Measurements from ENCODE around the gene C10orf90. TPM values are rescaled to one million over a fixed set of nuclear protein-coding genes. Genes with fewer than 3 reads are reported as not detected.

C10orf90 gene
- total RNA-seq, 4 donors from 2014 or later, result 0.06 TPM; not detected in 3

GRCh38 chr10:126408953-126409641, 261.4 kb downstream of the C10orf90 start:
- WGBS, result 51% methylated on average over 11 of the region's 11 CpGs
- H3K4me3 ChIP-seq, result no peak overlapping the region
- no peak for DNase-seq (ENCODE audit: extremely low spot score)
- no peaks in the 10 kb centered on the region for H3K36me3 ChIP-seq
- H3K9me3 ChIP-seq, result no peaks in the 10 kb centered on the region
- peaks cover 0 to 8% (median 0%) of the 10 kb centered on the region in 4 donors for H3K27me3 ChIP-seq
- TF ChIP-seq EP300 (IDR thresholded peaks at IDR 0.05) (no peak), CTCF (IDR thresholded peaks at IDR 0.05) (no peak), POLR2AphosphoS5 (IDR thresholded peaks at IDR 0.05) (no peak), POLR2A (IDR thresholded peaks at IDR 0.05; ENCODE audit: low read depth) (no peak)
- no peaks in the 10 kb centered on the region for H3K4me1 ChIP-seq
- H3K27ac ChIP-seq (replicated peaks in 1 of 4), result no peak overlapping the region
- intact Hi-C loops (cut with DNase I), result no loop called here

GRCh38 chr10:126407831-126408230, 262.7 kb downstream of the C10orf90 start:
- no peak for TF ChIP-seq POLR2A (IDR thresholded peaks at IDR 0.05; ENCODE audit: low read depth)
- no peak for TF ChIP-seq CTCF (IDR thresholded peaks at IDR 0.05)
- TF ChIP-seq POLR2AphosphoS5 (IDR thresholded peaks at IDR 0.05), result no peak
- no peak for TF ChIP-seq EP300 (IDR thresholded peaks at IDR 0.05)
- intact Hi-C loops (cut with DNase I), result no loop called here
- DNase-seq (ENCODE audit: extremely low spot score), result no peak
- H3K4me3 ChIP-seq, result no peak overlapping the region
- H3K9me3 ChIP-seq, result no peaks in the 10 kb centered on the region
- 79% methylated on average over 2 of the region's 2 CpGs for WGBS
- H3K4me1 ChIP-seq, result no peaks in the 10 kb centered on the region
- no peaks in the 10 kb centered on the region for H3K36me3 ChIP-seq
- H3K27me3 ChIP-seq, result peaks cover 0 to 8% (median 0%) of the 10 kb centered on the region in 4 donors
- no peak overlapping the region for H3K27ac ChIP-seq (replicated peaks in 1 of 4)

GRCh38 chr10:126405239-126405775, 265.2 kb downstream of the C10orf90 start:
- no peak for TF ChIP-seq POLR2A (IDR thresholded peaks at IDR 0.05; ENCODE audit: low read depth)
- no peak for TF ChIP-seq POLR2AphosphoS5 (IDR thresholded peaks at IDR 0.05)
- TF ChIP-seq CTCF (IDR thresholded peaks at IDR 0.05), result no peak
- no peak for TF ChIP-seq EP300 (IDR thresholded peaks at IDR 0.05)
- intact Hi-C loops (cut with DNase I), result no loop called here
- Histone ChIP-seq H3K36me3 (no peaks in the 10 kb centered on the region), H3K9me3 (no peaks in the 10 kb centered on the region), H3K4me3 (no peak overlapping the region), H3K4me1 (no peaks in the 10 kb centered on the region), H3K27ac (replicated peaks in 1 of 4) (no peak overlapping the region), H3K27me3 (peaks cover 0 to 8% (median 0%) of the 10 kb centered on the region in 4 donors)
- whole genome bisulfite sequencing, result 67% methylated on average over 6 of the region's 6 CpGs
- DNase-seq (ENCODE audit: extremely low spot score), result no peak

GRCh38 chr10:126402721-126403695, 267.5 kb downstream of the C10orf90 start:
- intact Hi-C loops (cut with DNase I), result no loop called here
- no peaks in the 10 kb centered on the region for H3K4me1 ChIP-seq
- DNase-seq (ENCODE audit: extremely low spot score), result no peak

More at GRCh38 chr10:126402721-126403695, 267.5 kb downstream of the C10orf90 start:
- Histone ChIP-seq H3K27ac (replicated peaks in 1 of 4) (no peak overlapping the region), H3K4me3 (no peak overlapping the region), H3K36me3 (no peaks in the 10 kb centered on the region), H3K27me3 (peaks cover 0 to 11% (median 0%) of the 10 kb centered on the region in 4 donors), H3K9me3 (no peaks in the 10 kb centered on the region)
- WGBS, result 65% methylated on average over 7 of the region's 7 CpGs
- no peak for TF ChIP-seq CTCF (IDR thresholded peaks at IDR 0.05)
- no peak for TF ChIP-seq POLR2AphosphoS5 (IDR thresholded peaks at IDR 0.05)
- no peak for TF ChIP-seq EP300 (IDR thresholded peaks at IDR 0.05)
- no peak for TF ChIP-seq POLR2A (IDR thresholded peaks at IDR 0.05; ENCODE audit: low read depth)
